Peyer's patch (tissue), 4 donors: ENCODE results near the gene SRC. TPM values are rescaled to one million over a fixed set of nuclear protein-coding genes. Genes with fewer than 3 reads are reported as not detected.

Experiments
- DNase-seq, 3 donors: peaks; one replicate each; pipeline ENCODE4 v3.0.0-alpha.2; 2017 to 2019
- H3K27ac ChIP-seq, 4 donors: fragments of 200-600 bp; sonication (generic); one replicate each; pipeline ENCODE4 v1.5.1; 2016 to 2019
- H3K27me3 ChIP-seq, 2 donors: fragments of 200-600 bp; sonication (generic); one replicate each; pipeline ENCODE4 v1.5.1; 2019
- H3K36me3 ChIP-seq, 3 donors: fragments of 200-600 bp; sonication (generic); one replicate each; pipeline ENCODE4 v1.5.1; 2016 to 2019
- H3K4me1 ChIP-seq, 4 donors: fragments of 200-600 bp; sonication (generic); one replicate each; pipeline ENCODE4 v1.5.1; 2016 to 2019
- H3K4me3 ChIP-seq, 4 donors: fragments of 200-600 bp; sonication (generic); 1 replicate in 3 of 4; 2 replicates in 1 of 4; pipeline ENCODE4 v1.5.1; 2016 to 2019; ENCODE audit warnings: mild to moderate bottlenecking in 1 of 4
- H3K9me3 ChIP-seq, 4 donors: fragments of 200-600 bp; sonication (generic); one replicate each; pipeline ENCODE4 v1.5.1; 2016 to 2019; ENCODE audit warnings: mild to moderate bottlenecking in 1 of 4
- CTCF ChIP-seq, 6 experiments: fragments of 450-650 bp in 4 of 6; fragments of 200-600 bp in 2 of 6; sonication (generic) in 1 of 6; IDR thresholded peaks; one replicate each; pipeline ENCODE4 v1.5.1; 2017 to 2019; ENCODE audit warnings: antibody characterized with exemption in 6 of 6, mild to moderate bottlenecking in 3 of 6, moderate library complexity in 1 of 6
- POLR2A ChIP-seq, 2 donors: fragments of 450-650 bp; IDR thresholded peaks; one replicate each; pipeline ENCODE4 v1.5.1; 2017; ENCODE audit warnings: antibody characterized with exemption in 2 of 2, mild to moderate bottlenecking in 2 of 2, moderate library complexity in 2 of 2
- total RNA-seq, 4 donors: library from RNA; depleted of rRNA; stranded (reverse); fragments of >200 nt; gene quantifications; one replicate each; pipeline ENCODE4 v1.1.0, GENCODE V29; 2016

The SRC gene
- total RNA-seq, 4 donors from 2014 or later, result 85.8 to 187 (median 146) TPM

DNA sequence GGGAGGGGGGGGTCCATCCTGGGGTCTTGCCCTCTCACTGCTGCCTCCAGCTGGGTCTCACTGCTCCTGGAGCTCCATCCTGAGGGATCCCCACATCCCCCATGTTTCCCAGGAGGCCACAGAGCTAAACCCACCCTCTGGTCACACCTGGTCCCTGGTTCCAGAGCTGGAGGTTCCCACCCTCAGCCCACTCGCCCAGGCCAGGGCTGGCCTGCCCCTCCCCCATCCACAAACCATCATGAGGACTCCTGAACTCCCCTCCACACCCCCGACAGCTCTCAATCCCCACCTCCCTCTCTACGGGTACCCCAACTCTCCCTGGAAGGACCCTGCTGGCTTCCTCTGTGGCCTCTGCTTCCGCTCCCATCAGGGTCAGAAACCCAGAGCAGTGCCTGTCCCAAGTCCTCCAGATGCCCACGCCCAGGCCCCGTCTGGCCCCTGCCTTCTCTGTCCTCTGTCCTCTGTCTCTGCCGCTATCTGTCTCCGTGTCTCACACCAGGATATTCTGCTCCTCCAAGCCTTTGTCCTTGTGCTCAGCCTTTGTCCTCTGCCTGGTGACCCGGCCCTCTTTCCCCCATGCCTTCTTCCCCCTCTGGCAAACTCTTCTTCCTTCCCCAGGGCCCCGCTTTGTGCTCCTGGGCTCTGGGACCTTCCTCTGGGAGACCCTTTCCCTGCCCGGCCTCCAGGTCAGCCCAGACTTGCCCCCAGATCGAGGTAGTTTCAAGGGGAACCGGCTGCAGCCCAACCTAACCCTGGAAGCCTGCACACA, 74.0 kb downstream of the SRC start:
- DNase-seq, result no peak
- Histone ChIP-seq H3K4me1 (no peaks in the 10 kb centered on the region), H3K27ac (no peak overlapping the region), H3K27me3 (no peaks in the 10 kb centered on the region), H3K9me3 (no peaks in the 10 kb centered on the region), H3K4me3 (no peak overlapping the region), H3K36me3 (no peaks in the 10 kb centered on the region)
- TF ChIP-seq CTCF (IDR thresholded peaks at IDR 0.05) (no peak), POLR2A (IDR thresholded peaks at IDR 0.05) (no peak)

DNA sequence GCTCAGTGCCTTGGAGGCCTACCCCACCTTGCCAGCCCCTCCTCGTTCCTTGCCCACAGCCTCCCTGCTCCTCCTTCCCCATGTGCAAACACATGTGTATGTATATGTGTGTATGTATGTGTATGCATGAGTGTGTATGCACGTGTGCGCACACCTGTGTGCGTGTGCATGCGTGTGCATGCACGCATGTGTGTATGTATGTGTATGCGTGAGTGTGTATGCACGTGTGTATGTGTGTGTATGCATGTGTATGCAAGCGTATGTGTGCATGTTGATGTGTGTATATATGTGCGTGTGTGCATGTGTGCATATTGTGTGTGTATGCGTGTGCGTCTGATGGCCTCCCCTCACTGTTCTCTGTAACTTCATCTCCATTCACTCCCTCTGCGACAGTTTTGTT, 74.7 kb downstream of the SRC start:
- Histone ChIP-seq H3K4me3 (no peak overlapping the region), H3K9me3 (no peaks in the 10 kb centered on the region), H3K4me1 (no peaks in the 10 kb centered on the region), H3K27me3 (no peaks in the 10 kb centered on the region), H3K27ac (no peak overlapping the region), H3K36me3 (no peaks in the 10 kb centered on the region)
- no peak for TF ChIP-seq CTCF (IDR thresholded peaks at IDR 0.05)
- TF ChIP-seq POLR2A (IDR thresholded peaks at IDR 0.05), result no peak
- DNase-seq, result no peak

DNA sequence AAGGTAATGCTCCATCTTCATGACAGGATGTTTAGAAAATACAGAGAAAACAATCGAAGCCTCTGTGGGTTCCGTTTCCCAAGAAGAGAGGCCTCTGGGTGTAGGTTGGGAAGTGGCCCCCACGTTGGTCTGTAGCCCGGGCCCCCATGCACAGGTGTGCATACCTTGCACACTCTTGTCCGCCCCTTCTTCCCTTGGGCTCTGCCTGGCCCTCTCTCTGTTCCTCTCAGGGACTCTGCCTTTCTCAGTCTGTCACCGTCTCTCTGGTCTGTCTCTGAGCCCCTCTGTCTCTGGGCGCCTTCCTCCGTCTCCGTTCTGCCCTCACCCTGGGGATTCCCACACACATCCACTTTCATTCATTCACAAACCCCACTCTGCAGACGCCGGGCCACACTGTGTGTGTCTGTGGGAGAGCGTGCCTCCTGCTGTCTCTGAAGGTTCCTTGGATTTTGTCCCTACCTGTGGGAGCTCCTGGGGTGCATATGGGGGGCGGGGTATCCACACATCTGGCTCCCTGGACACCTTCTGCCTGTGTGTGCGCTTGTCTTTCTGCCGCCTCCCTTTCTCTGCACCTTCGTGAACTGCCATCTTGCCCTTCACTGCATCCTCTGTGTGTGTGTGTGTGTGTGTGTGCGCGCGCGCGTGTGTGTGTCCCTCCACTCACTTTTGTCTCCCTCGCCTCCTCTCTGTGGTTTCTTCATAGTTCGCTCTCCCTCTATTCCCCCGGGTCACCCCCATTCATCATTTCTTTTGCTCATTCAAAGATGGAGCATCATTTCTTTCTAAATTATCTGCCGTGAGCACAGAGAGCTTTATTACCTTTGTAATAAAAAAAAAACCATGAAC, 75.3 kb downstream of the SRC start:
- no peak overlapping the region for H3K27ac ChIP-seq
- no peaks in the 10 kb centered on the region for H3K36me3 ChIP-seq
- no peak for DNase-seq
- TF ChIP-seq CTCF (IDR thresholded peaks at IDR 0.05) (no peak), POLR2A (IDR thresholded peaks at IDR 0.05) (no peak)
- H3K4me1 ChIP-seq, result no peaks in the 10 kb centered on the region
- no peak overlapping the region for H3K4me3 ChIP-seq
- no peaks in the 10 kb centered on the region for H3K27me3 ChIP-seq
- H3K9me3 ChIP-seq, result no peaks in the 10 kb centered on the region

DNA sequence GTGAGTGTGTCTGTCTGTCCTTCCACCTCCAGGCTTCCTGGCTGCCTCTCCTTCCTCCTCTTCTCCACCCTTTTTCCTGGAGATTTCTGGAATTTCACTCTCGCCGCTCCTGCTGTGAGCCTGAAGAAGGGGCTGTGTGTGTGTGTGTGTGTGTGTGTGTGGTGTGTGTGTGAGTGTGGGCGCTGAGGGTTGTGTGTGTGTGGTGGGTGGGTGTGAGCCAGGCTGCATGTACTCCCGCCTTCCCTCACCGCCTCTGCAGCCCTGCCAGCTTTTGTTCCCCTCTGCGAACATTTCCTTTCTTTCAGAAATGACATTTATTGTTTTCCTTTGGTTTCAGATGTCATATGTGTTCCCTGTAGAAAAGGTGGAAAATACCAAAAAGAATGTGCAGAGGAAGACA, 76.0 kb downstream of the SRC start:
- H3K27me3 ChIP-seq, result no peaks in the 10 kb centered on the region
- H3K27ac ChIP-seq, result no peak overlapping the region
- H3K9me3 ChIP-seq, result no peaks in the 10 kb centered on the region
- TF ChIP-seq CTCF (IDR thresholded peaks at IDR 0.05), result no peak
- TF ChIP-seq POLR2A (IDR thresholded peaks at IDR 0.05), result no peak
- no peaks in the 10 kb centered on the region for H3K4me1 ChIP-seq
- DNase-seq, result no peak
- H3K36me3 ChIP-seq, result no peaks in the 10 kb centered on the region
- H3K4me3 ChIP-seq, result no peak overlapping the region

DNA sequence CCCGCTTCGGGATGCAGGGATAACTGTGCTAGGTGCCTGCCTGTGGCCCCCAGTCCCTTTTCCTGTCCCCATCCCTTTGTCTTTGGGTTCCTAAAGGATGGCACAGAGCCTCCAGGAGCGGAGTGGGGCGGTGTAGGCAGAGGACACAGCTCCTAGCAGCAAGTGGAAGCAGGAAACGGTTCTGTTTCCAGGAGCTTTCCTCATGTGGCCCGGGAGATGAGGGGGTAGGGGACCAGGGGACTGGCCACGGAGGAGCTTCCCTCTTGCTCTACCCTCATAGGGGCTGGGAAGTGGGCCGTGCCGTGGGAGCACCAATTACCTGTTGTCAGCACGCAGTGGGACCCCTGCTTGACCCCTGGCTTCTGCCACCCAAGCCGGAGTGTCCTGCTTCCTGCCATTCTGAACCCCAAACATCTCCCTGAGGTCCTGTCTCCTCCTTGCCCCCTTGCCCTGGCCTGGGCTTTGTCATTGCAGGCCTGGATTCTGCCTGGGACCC, 76.9 kb downstream of the SRC start:
- DNase-seq, result no peak
- Histone ChIP-seq H3K36me3 (no peaks in the 10 kb centered on the region), H3K4me3 (no peak overlapping the region), H3K4me1 (no peaks in the 10 kb centered on the region), H3K9me3 (no peaks in the 10 kb centered on the region), H3K27me3 (no peaks in the 10 kb centered on the region), H3K27ac (no peak overlapping the region)
- TF ChIP-seq POLR2A (IDR thresholded peaks at IDR 0.05), result no peak
- no peak for TF ChIP-seq CTCF (IDR thresholded peaks at IDR 0.05)
